Measurements from ENCODE around the gene CRABP2. TPM values are rescaled to one million over a fixed set of nuclear protein-coding genes. Genes with fewer than 3 reads are reported as not detected.

Gene CRABP2
- total RNA-seq, 1 donor from 2014 or later: 278 TPM

DNA sequence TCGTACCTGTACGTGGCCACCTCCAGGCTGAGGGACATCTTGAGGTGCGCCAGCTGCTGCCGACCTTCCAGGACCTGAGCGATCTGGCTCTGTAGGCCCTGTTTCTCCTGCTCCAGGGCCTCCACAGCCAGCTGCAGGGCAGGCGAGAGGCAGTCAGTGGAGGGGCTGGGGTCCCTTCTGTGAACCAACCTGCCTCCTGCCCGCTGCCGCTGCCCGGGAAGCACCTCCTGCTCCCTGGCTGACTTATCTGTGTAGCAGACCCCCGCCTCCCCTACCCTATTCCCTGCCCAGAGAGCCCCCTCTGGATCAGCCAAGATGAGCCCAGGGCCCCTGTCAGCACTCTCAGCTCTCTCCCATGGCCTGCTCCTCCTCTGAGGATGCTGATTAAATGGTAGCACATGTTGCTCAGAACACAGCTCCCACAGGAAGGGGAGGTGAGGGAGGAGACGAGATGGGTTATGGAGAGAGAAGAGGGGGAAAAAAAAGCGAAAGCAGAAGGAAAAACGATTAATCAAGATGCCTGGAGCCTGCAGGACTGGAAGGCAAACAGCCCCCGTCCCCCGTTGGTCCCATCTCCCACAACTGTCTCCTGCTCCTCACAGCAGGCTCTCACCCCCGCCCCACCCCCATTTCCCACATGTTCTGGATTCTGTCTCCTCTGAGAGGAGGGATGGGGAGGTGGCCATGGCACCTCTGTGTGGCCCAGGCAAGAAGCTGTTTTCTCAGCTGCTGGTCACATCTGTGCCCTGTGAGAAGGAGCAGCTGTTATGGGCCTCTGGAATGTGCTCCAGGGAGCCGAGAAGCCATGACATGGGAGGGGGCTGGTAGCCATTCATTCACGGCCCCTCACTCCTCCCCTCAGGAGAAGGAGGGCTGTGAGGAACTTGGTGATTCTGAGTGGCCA is 29.9 kb downstream of the CRABP2 start:
- Mint-ChIP-seq H3K27ac (ENCODE audit: unreplicated experiment) (peak overlapping the region; percentile 67), H3K9me3 (ENCODE audit: unreplicated experiment) (no peaks in the 10 kb centered on the region), H3K27me3 (ENCODE audit: low read depth, unreplicated experiment) (peaks cover 12% of the 10 kb centered on the region), H3K4me3 (ENCODE audit: unreplicated experiment) (peak overlapping the region; percentile 90), H3K36me3 (ENCODE audit: low read depth, unreplicated experiment) (peaks cover 23% of the 10 kb centered on the region), H3K4me1 (ENCODE audit: low read depth, unreplicated experiment) (peaks cover 38% of the 10 kb centered on the region)
- Histone ChIP-seq H2AFZ (ENCODE audit: low read depth, low read length) (peak overlapping the region; percentile 34), H3K4me1 (ENCODE audit: insufficient read depth, low read length) (peaks cover 40% of the 10 kb centered on the region), H3K4me3 (ENCODE audit: insufficient read depth, low read depth, low read length) (peak overlapping the region; percentile 68), H3K9me3 (ENCODE audit: insufficient read depth, low read depth, low read length) (no peaks in the 10 kb centered on the region), H3K4me2 (ENCODE audit: low read length) (peak overlapping the region; percentile 97), H3K79me2 (ENCODE audit: insufficient read depth, low read length) (peaks cover 43% of the 10 kb centered on the region), H4K20me1 (ENCODE audit: insufficient read depth, low read length) (peaks cover 33% of the 10 kb centered on the region), H3K9ac (ENCODE audit: low read length) (peak overlapping the region; percentile 77), H3K27ac (ENCODE audit: low read depth, low read length) (peak overlapping the region; percentile 46), H3K27me3 (ENCODE audit: insufficient read depth, low read length) (no peaks in the 10 kb centered on the region), H3K36me3 (ENCODE audit: insufficient read depth, low read length) (peaks cover 17% of the 10 kb centered on the region)
- DNase-seq (ENCODE audit: low read depth) (no peak), FAIRE-seq (no peak)
- TF ChIP-seq, protein P1, sequence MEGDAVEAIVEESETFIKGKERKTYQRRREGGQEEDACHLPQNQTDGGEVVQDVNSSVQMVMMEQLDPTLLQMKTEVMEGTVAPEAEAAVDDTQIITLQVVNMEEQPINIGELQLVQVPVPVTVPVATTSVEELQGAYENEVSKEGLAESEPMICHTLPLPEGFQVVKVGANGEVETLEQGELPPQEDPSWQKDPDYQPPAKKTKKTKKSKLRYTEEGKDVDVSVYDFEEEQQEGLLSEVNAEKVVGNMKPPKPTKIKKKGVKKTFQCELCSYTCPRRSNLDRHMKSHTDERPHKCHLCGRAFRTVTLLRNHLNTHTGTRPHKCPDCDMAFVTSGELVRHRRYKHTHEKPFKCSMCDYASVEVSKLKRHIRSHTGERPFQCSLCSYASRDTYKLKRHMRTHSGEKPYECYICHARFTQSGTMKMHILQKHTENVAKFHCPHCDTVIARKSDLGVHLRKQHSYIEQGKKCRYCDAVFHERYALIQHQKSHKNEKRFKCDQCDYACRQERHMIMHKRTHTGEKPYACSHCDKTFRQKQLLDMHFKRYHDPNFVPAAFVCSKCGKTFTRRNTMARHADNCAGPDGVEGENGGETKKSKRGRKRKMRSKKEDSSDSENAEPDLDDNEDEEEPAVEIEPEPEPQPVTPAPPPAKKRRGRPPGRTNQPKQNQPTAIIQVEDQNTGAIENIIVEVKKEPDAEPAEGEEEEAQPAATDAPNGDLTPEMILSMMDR (IDR thresholded peaks at IDR 0.05; ENCODE audit: insufficient read depth, low read depth, low read length): no peak
- no peak for TF ChIP-seq EZH2 (IDR thresholded peaks at IDR 0.05; ENCODE audit: insufficient read depth, low read length)

DNA sequence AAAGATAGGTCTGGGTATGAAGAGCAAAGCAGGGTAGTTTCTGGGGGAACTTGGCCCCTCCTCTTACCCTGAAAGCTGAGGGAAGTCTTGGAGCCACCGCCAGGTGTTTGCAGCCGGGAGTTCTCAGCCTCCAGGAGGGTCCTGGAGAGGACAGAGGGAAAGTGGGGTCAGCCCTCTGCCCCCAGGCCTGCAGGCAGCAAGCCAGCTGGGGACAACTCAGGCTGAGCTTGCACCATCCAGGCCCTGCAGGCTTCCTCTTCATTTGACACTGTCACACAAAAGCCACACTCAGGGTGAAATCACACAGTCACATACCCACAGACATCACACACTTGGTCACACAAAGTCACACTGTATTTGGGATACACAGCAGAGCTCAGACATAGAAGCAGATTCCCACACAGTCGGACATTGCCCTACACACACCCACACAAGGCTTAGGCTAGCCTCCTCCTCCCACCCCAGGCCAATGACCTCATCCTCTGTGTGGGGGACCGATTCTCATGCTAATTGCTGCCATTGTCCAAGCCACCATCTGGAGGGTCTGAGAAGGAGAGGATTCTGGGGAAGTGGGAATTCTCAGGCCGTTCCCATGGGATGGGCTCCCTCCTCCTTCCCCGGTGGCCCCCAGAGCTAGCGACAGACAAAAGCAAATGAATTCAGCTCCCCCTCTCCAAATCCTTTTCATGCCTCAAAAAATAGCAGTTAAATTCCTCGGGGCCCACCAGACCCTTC is 31.8 kb downstream of the CRABP2 start:
- Histone ChIP-seq H3K4me1 (ENCODE audit: insufficient read depth, low read length) (peaks cover 40% of the 10 kb centered on the region), H3K9me3 (ENCODE audit: insufficient read depth, low read depth, low read length) (no peaks in the 10 kb centered on the region), H3K27ac (ENCODE audit: low read depth, low read length) (peak overlapping the region; percentile 47), H3K9ac (ENCODE audit: low read length) (peak overlapping the region; percentile 77), H4K20me1 (ENCODE audit: insufficient read depth, low read length) (peaks cover 33% of the 10 kb centered on the region), H3K27me3 (ENCODE audit: insufficient read depth, low read length) (no peaks in the 10 kb centered on the region), H3K79me2 (ENCODE audit: insufficient read depth, low read length) (peaks cover 43% of the 10 kb centered on the region), H3K36me3 (ENCODE audit: insufficient read depth, low read length) (peaks cover 17% of the 10 kb centered on the region), H2AFZ (ENCODE audit: low read depth, low read length) (peak overlapping the region; percentile 5), H3K4me2 (ENCODE audit: low read length) (peak overlapping the region; percentile 97), H3K4me3 (ENCODE audit: insufficient read depth, low read depth, low read length) (peak overlapping the region; percentile 35)
- H3K4me3 Mint-ChIP-seq (ENCODE audit: unreplicated experiment): peak overlapping the region; percentile 90
- peaks cover 23% of the 10 kb centered on the region for H3K36me3 Mint-ChIP-seq (ENCODE audit: low read depth, unreplicated experiment)
- TF ChIP-seq EZH2 (IDR thresholded peaks at IDR 0.05; ENCODE audit: insufficient read depth, low read length): no peak
- TF ChIP-seq, protein P1 (IDR thresholded peaks at IDR 0.05; ENCODE audit: insufficient read depth, low read depth, low read length): no peak
- H3K4me1 Mint-ChIP-seq (ENCODE audit: low read depth, unreplicated experiment): peaks cover 50% of the 10 kb centered on the region
- FAIRE-seq (no peak), DNase-seq (ENCODE audit: low read depth) (no peak)
- H3K27me3 Mint-ChIP-seq (ENCODE audit: low read depth, unreplicated experiment): peaks cover 2% of the 10 kb centered on the region
- peak overlapping the region; percentile 81 for H3K27ac Mint-ChIP-seq (ENCODE audit: unreplicated experiment)
- H3K9me3 Mint-ChIP-seq (ENCODE audit: unreplicated experiment): no peaks in the 10 kb centered on the region

Measured in astrocyte (in vitro differentiated cells and primary cell).